Measurements from ENCODE around the gene C1orf105. TPM values are rescaled to one million over a fixed set of nuclear protein-coding genes. Genes with fewer than 3 reads are reported as not detected.

Gene C1orf105
- total RNA-seq, 1 experiment from 2014 or later: not detected

DNA sequence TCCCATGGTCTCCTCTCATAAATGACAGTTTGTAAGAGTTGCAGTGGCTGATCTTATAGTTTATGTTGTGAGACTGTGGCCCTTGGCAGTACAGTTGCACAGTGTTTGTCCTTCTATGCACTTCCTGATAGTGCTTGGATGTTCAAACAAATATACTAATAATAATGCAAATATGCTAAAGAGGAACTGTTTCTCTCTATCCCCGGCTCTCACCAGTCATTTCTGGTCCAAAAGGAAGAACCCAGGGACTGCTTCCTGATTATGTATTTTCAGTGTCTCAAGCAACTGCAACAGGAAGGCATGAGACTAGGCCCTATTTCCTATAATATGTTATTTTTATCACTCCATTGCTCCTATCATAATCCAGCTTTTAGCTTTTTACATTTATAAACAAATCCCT, 95.4 kb downstream of the C1orf105 start:
- Histone ChIP-seq H3K4me3 (ENCODE audit: insufficient read depth, low read depth, low read length) (no peak overlapping the region), H3K36me3 (replicated peaks; ENCODE audit: control insufficient read depth, insufficient read depth, low read length) (no peaks in the 10 kb centered on the region), H3K27me3 (ENCODE audit: control insufficient read depth, insufficient read depth, low read length) (no peaks in the 10 kb centered on the region)
- no peak for DNase-seq

DNA sequence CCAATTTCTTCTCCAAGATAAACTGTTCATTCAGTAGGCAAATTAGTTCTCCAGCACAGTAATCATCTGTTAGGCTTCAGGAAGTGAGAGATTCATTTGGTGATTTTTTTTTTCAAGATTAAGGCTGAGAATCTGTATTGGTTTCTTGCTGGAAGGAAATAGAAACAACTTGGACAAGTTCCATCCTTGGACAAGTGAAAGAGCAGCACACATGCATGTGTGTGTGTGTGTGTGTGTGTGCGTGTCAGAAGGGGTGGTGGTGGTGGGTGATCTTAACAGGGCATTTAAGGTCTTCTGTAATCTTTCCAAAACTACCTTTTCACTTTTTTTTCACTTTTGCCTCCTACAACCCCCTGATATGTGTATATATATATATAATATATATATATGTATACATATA, 96.6 kb downstream of the C1orf105 start:
- H3K36me3 ChIP-seq (replicated peaks; ENCODE audit: control insufficient read depth, insufficient read depth, low read length): no peaks in the 10 kb centered on the region
- no peak for DNase-seq
- no peaks in the 10 kb centered on the region for H3K27me3 ChIP-seq (ENCODE audit: control insufficient read depth, insufficient read depth, low read length)
- H3K4me3 ChIP-seq (ENCODE audit: insufficient read depth, low read depth, low read length): no peak overlapping the region

DNA sequence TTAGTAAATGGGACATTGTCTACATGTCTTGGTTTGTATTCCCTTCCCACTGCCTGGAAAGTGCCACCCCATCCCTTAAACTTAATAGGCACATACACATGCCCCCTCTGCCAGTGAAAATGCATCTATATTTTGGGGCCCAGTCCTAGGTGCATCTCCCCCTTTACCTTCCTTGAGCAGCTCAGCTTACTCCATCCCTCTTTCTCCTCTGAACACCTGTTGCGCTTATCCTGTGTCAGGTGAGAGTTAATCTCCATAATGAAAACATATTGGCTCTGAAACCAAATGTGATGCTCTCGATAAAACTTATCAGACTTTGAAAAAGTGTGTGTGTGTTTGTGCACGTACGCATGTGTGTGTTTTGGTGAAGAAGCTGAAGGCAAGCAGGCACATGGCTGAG, 97.1 kb downstream of the C1orf105 start:
- DNase-seq: no peak
- Histone ChIP-seq H3K27me3 (ENCODE audit: control insufficient read depth, insufficient read depth, low read length) (no peaks in the 10 kb centered on the region), H3K4me3 (ENCODE audit: insufficient read depth, low read depth, low read length) (no peak overlapping the region), H3K36me3 (replicated peaks; ENCODE audit: control insufficient read depth, insufficient read depth, low read length) (no peaks in the 10 kb centered on the region)

Other genes with a start within 250 kb of the C1orf105 start
- gene PIGC, start 23.4 kb downstream of the C1orf105 start, total RNA-seq (2014; rRNA removed; shearing (Covaris generic)): 25.5 and 27.3 TPM in 2 replicates
- 32.7 and 44.7 TPM in 2 replicates for gene SUCO, start 112.5 kb downstream of the C1orf105 start, total RNA-seq (2014; rRNA removed; shearing (Covaris generic))
- not detected in 2 replicates for gene FASLG, start 238.4 kb downstream of the C1orf105 start, total RNA-seq (2014; rRNA removed; shearing (Covaris generic))